H1 (cell line): ENCODE data around the gene DYNC1H1. TPM values are rescaled to one million over a fixed set of nuclear protein-coding genes. Genes with fewer than 3 reads are reported as not detected.

Experiments used
- CTCF ChIA-PET: fragments of 300-600 bp; sonication (Branson Sonifier 250); formaldehyde crosslinking; loops from one replicate; lab custom pipeline; 2021; ENCODE audit not compliant: partially characterized antibody; lab: Charles Lee
- POLR2A ChIA-PET: fragments of 300-600 bp; sonication (Branson Sonifier 250); formaldehyde crosslinking; loops from one replicate; lab custom pipeline; 2021; ENCODE audit warnings: inconsistent platforms; ENCODE audit not compliant: partially characterized antibody; lab: Charles Lee
- DNase-seq, 2 experiments: peaks; one replicate each; pipeline versions ENCODE4 v3.0.0 to v3.0.0-alpha.2; 2010 to 2022; ENCODE audit warnings: low spot score in 2 of 2, low read depth in 1 of 2, mixed read lengths in 1 of 2
- FAIRE-seq: peaks from 2 replicates; lab custom pipeline; 2011; peaks lifted over from hg19 to GRCh38; lab: Jason Lieb, UNC
- H2AFZ ChIP-seq: 2 replicates; pipeline ENCODE4 v1.8.1; 2012; ENCODE audit warnings: low read length, inconsistent platforms
- H2AK5ac ChIP-seq: 2 replicates; pipeline ENCODE4 v1.6.1; 2013; ENCODE audit warnings: low read depth, low read length
- H2BK120ac ChIP-seq: replicated peaks from 2 replicates; pipeline ENCODE3; 2013; ENCODE audit warnings: low read depth, low read length, inconsistent platforms
- H2BK12ac ChIP-seq: 2 replicates; pipeline ENCODE4 v1.6.1; 2013; ENCODE audit warnings: low read depth, low read length
- H2BK15ac ChIP-seq: 2 replicates; pipeline ENCODE4 v1.6.1; 2013; ENCODE audit warnings: low read length
- H2BK20ac ChIP-seq: 2 replicates; pipeline ENCODE4 v1.6.1; 2013; ENCODE audit warnings: low read length
- H2BK5ac ChIP-seq: 2 replicates; pipeline ENCODE4 v1.6.1; 2013; ENCODE audit warnings: low read depth, low read length
- H3K14ac ChIP-seq: 2 replicates; pipeline ENCODE4 v1.6.1; 2013; ENCODE audit warnings: inconsistent platforms; ENCODE audit not compliant: insufficient read length
- H3K18ac ChIP-seq: 2 replicates; pipeline ENCODE4 v1.6.1; 2013; ENCODE audit warnings: low read length; ENCODE audit errors: extremely low read depth
- H3K23ac ChIP-seq: 2 replicates; pipeline ENCODE4 v1.6.1; 2013; ENCODE audit warnings: inconsistent platforms; ENCODE audit not compliant: insufficient read length
- H3K23me2 ChIP-seq: 2 replicates; pipeline ENCODE4 v1.6.1; 2013; ENCODE audit warnings: low read depth, low read length
- H3K27ac ChIP-seq: 2 replicates; pipeline ENCODE4 v1.6.1; 2011; ENCODE audit warnings: low read depth, low read length, inconsistent platforms
- H3K27me3 ChIP-seq, 4 experiments: replicated peaks in 1 of 4; 1 replicate in 1 of 4; 2 replicates in 3 of 4; pipeline versions ENCODE4 v1.6.1 to v1.8.1; 2011 to 2013; ENCODE audit warnings: low read length in 3 of 4, mild to moderate bottlenecking in 3 of 4, inconsistent platforms in 2 of 4, mixed read lengths in 2 of 4, moderate library complexity in 1 of 4; ENCODE audit not compliant: control insufficient read depth in 3 of 4, insufficient read depth in 3 of 4; ENCODE audit errors: extremely low read depth in 1 of 4
- H3K36me3 ChIP-seq, 4 experiments: 2 replicates each; pipeline versions ENCODE4 v1.6.1 to v1.8.1; 2011 to 2013; ENCODE audit warnings: mild to moderate bottlenecking in 4 of 4, low read length in 3 of 4, moderate library complexity in 2 of 4, control low read depth in 1 of 4, inconsistent platforms in 1 of 4; ENCODE audit not compliant: insufficient read depth in 4 of 4, control insufficient read depth in 2 of 4
- H3K4ac ChIP-seq: replicated peaks from 2 replicates; pipeline ENCODE3; 2013; ENCODE audit warnings: low read length, low read depth, mixed read lengths, inconsistent platforms; ENCODE audit not compliant: insufficient read length
- H3K4me1 ChIP-seq, 4 experiments: replicated peaks in 1 of 4; 1 replicate in 1 of 4; 2 replicates in 3 of 4; pipeline versions ENCODE4 v1.6.1 to v1.8.1; 2011 to 2013; ENCODE audit warnings: low read length in 3 of 4, inconsistent platforms in 2 of 4, mixed read lengths in 1 of 4; ENCODE audit not compliant: insufficient read depth in 4 of 4, control insufficient read depth in 3 of 4
- H3K4me2 ChIP-seq, 2 experiments: 2 replicates each; pipeline versions ENCODE4 v1.6.1 to v1.8.1; 2011 to 2013; ENCODE audit warnings: low read depth in 2 of 2, low read length in 2 of 2, control low read depth in 1 of 2, inconsistent platforms in 1 of 2, mild to moderate bottlenecking in 1 of 2; ENCODE audit not compliant: insufficient read depth in 1 of 2
- H3K4me3 ChIP-seq, 4 experiments: fragments of 200-600, 300-600 bp in 1 of 4; sonication (generic), shearing (Covaris generic), sonication (Bioruptor Twin) in 1 of 4; 2 replicates each; pipeline versions ENCODE4 v1.5.1 to v1.8.1; 2011 to 2016; ENCODE audit warnings: low read length in 4 of 4, low read depth in 3 of 4, control low read depth in 2 of 4, inconsistent platforms in 2 of 4, mild to moderate bottlenecking in 2 of 4, mixed read lengths in 1 of 4, moderate library complexity in 1 of 4; ENCODE audit not compliant: insufficient read depth in 2 of 4; ENCODE audit errors: extremely low read depth in 1 of 4
- H3K56ac ChIP-seq: replicated peaks from 2 replicates; pipeline ENCODE3; 2013; ENCODE audit warnings: low read depth, mild to moderate bottlenecking, mixed read lengths, low read length, inconsistent platforms; ENCODE audit not compliant: insufficient read length
- H3K79me1 ChIP-seq: 2 replicates; pipeline ENCODE4 v1.6.1; 2013; ENCODE audit warnings: low read depth, low read length, control low read depth
- H3K79me2 ChIP-seq, 2 experiments: 2 replicates each; pipeline versions ENCODE4 v1.6.1 to v1.8.1; 2012 to 2013; ENCODE audit warnings: low read length in 2 of 2, mild to moderate bottlenecking in 2 of 2, inconsistent platforms in 1 of 2; ENCODE audit not compliant: insufficient read depth in 2 of 2, control insufficient read depth in 1 of 2
- H3K9ac ChIP-seq, 4 experiments: replicated peaks in 1 of 4; 1 replicate in 1 of 4; 2 replicates in 3 of 4; pipeline versions ENCODE4 v1.6.1 to v1.8.1; 2011 to 2013; ENCODE audit warnings: low read depth in 3 of 4, low read length in 3 of 4, control low read depth in 2 of 4, mild to moderate bottlenecking in 2 of 4, moderate library complexity in 2 of 4, inconsistent platforms in 1 of 4; ENCODE audit errors: extremely low read depth in 1 of 4
- H3K9me3 ChIP-seq, 2 experiments: 2 replicates each; pipeline versions ENCODE4 v1.6.1 to v1.8.1; 2012 to 2013; ENCODE audit warnings: mild to moderate bottlenecking in 2 of 2, moderate library complexity in 2 of 2, control low read depth in 1 of 2, inconsistent platforms in 1 of 2, low read depth in 1 of 2, low read length in 1 of 2, mixed read lengths in 1 of 2; ENCODE audit not compliant: insufficient read depth in 2 of 2
- H4K20me1 ChIP-seq, 2 experiments: replicated peaks in 1 of 2; 2 replicates each; pipeline versions ENCODE3 to v1.8.1; 2011 to 2013; ENCODE audit warnings: inconsistent platforms in 2 of 2, low read length in 2 of 2, mild to moderate bottlenecking in 1 of 2; ENCODE audit not compliant: insufficient read depth in 2 of 2, control insufficient read depth in 1 of 2
- H4K5ac ChIP-seq: 2 replicates; pipeline ENCODE4 v1.6.1; 2013; ENCODE audit warnings: low read length, low read depth, mixed read lengths, inconsistent platforms; ENCODE audit not compliant: insufficient read length
- H4K8ac ChIP-seq: 2 replicates; pipeline ENCODE4 v1.8.0; 2013; ENCODE audit warnings: mild to moderate bottlenecking, moderate library complexity, low read length, inconsistent platforms; ENCODE audit not compliant: insufficient read depth; ENCODE audit errors: extremely low read depth
- H4K91ac ChIP-seq: replicated peaks from 2 replicates; pipeline ENCODE3; 2013; ENCODE audit warnings: low read length, mixed read lengths, inconsistent platforms; ENCODE audit not compliant: insufficient read length
- CEBPB ChIP-seq: IDR thresholded peaks from 2 replicates; pipeline ENCODE4 v1.6.1; 2012; ENCODE audit warnings: low read depth, low read length
- HDAC2 ChIP-seq, 2 experiments: fragments of 300-600 bp in 1 of 2; sonication (generic) in 1 of 2; IDR thresholded peaks; 2 replicates each; pipeline ENCODE4 v1.6.1; 2011 to 2012; ENCODE audit warnings: low read depth in 2 of 2, low read length in 2 of 2, mild to moderate bottlenecking in 2 of 2, moderate library complexity in 2 of 2, borderline replicate concordance in 1 of 2, inconsistent platforms in 1 of 2
- POU5F1 ChIP-seq: IDR thresholded peaks from 2 replicates; pipeline ENCODE4 v1.6.1; 2011; ENCODE audit warnings: low read depth, mild to moderate bottlenecking, low read length, moderate library complexity
- SIRT6 ChIP-seq: IDR thresholded peaks from one replicate; pipeline ENCODE4 v1.7.1; 2012; ENCODE audit warnings: low read length, inconsistent platforms
- SP1 ChIP-seq: IDR thresholded peaks from 2 replicates; pipeline ENCODE4 v1.6.1; 2011; ENCODE audit warnings: low read depth, low read length
- YY1 ChIP-seq: IDR thresholded peaks from 2 replicates; pipeline ENCODE4 v1.6.1; 2011; ENCODE audit warnings: low read depth, mild to moderate bottlenecking, low read length
- WGBS, 2 experiments: shearing (Covaris generic) in 1 of 2; methylation state at CpG; one replicate each; pipeline versions ENCODE4 v1.1.6 to v1.1.7; 2013 to 2015; ENCODE audit warnings: low lambda C conversion rate in 2 of 2, mixed read lengths in 2 of 2, inconsistent platforms in 1 of 2, low coverage in 1 of 2, missing lambda C conversion rate in 1 of 2; ENCODE audit not compliant: insufficient replicate concordance in 2 of 2, insufficient coverage in 1 of 2, insufficient read length in 1 of 2; ENCODE audit errors: extremely low coverage in 1 of 2, missing lambda C conversion rate in 1 of 2; 5-methylcytosine and 5-hydroxymethylcytosine counted together
- polyA plus RNA-seq, 7 experiments: library from polyadenylated mRNA; depleted of rRNA in 3 of 7; stranded (reverse) in 5 of 7; unstranded in 2 of 7; fragments of >200 nt in 5 of 7; fragments of 200-250 nt in 2 of 7; gene quantifications; 1 replicate in 5 of 7; 2 replicates in 1 of 7; 4 replicates in 1 of 7; pipeline versions ENCODE4 v1.2.1 to v1.2.3, GENCODE V29; 2011 to 2013; ENCODE audit warnings: missing spikeins in 2 of 7, mixed read lengths in 2 of 7
- total RNA-seq: library from RNA; stranded (reverse); fragmentation: NEBNext Ultra II Directional; extraction: Animal tissue kit (Norgen Biotek cat#: 25700); gene quantifications from 2 replicates; pipeline ENCODE4 v1.2.1, GENCODE V29; 2021
- TF ChIP-seq, protein P1 (sequence below): IDR thresholded peaks from 2 replicates; pipeline ENCODE4 v1.6.1; 2011; ENCODE audit warnings: low read depth, mild to moderate bottlenecking, low read length; ENCODE audit not compliant: insufficient read depth
- TF ChIP-seq, protein P2 (sequence below): IDR thresholded peaks from 2 replicates; pipeline ENCODE4 v1.6.1; 2011; ENCODE audit warnings: low read length, improper control_type of control experiment

DYNC1H1 gene
- total and polyA plus RNA-seq, 2 of the 8 experiments (the other 6 are each of a cell fraction or from before 2014, with no cell fraction given), result 238 to 387 TPM

DNA sequence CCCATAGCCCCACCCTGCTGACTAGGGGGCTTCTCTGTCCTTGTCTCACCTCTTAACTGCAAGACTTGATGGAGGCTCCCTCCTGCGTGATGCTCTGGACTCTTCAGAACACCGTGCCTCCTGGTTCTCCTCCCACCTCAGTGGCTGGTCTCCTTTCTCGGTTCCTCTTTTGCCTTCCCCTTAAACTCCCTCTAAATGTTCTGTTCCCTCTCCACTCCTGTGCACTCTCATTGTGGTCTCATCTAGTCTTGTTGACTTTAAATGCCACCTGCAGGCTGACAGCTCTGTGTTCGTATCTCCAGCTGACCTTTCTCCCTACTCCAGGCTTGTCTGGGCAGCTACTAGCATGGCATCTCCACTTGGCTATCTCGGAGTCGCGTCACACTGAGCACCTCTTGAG lies 28.3 kb downstream of the DYNC1H1 start:
- no peaks in the 10 kb centered on the region for H3K9me3 ChIP-seq
- peak overlapping the region; percentile 27; the same call in 1 of the 2 replicates for H2BK5ac ChIP-seq
- no peak overlapping the region for H3K56ac ChIP-seq
- CTCF ChIA-PET, result interaction anchor here (1.1 to 1.2 kb wide), 3 partner anchors 32 to 222 kb away, joined by 3 read pairs; no protein-coding TSS in a partner anchor
- H3K4ac ChIP-seq, result no peak overlapping the region
- H4K5ac ChIP-seq, result no peak overlapping the region
- H2AK5ac ChIP-seq, result no peak overlapping the region
- H3K4me1 ChIP-seq, result no peaks in the 10 kb centered on the region
- no peak overlapping the region for H3K18ac ChIP-seq
- H2BK20ac ChIP-seq, result no peak overlapping the region
- WGBS, 2 experiments, result 95% methylated on average over 7 of the region's 7 CpGs; no CpG with 5 or more reads in 1 of the 2 experiments
- no peak for FAIRE-seq
- POLR2A ChIA-PET, result interaction anchor here (0.6 to 1.4 kb wide), 5 partner anchors 14 to 95 kb away, joined by 3 read pairs; no protein-coding TSS in a partner anchor
- H4K8ac ChIP-seq, result no peak overlapping the region
- H3K4me3 ChIP-seq, result no peak overlapping the region
- no peak overlapping the region for H2AFZ ChIP-seq
- no peaks in the 10 kb centered on the region for H3K27me3 ChIP-seq
- no peaks in the 10 kb centered on the region for H3K23me2 ChIP-seq
- peaks cover 49 to 86% (median 79%) of the 10 kb centered on the region in 4 experiments for H3K36me3 ChIP-seq
- H4K91ac ChIP-seq, result no peak overlapping the region
- no peak overlapping the region for H3K27ac ChIP-seq
- H3K14ac ChIP-seq, result no peak overlapping the region
- no peak overlapping the region for H3K9ac ChIP-seq
- no peak overlapping the region for H2BK15ac ChIP-seq
- no peaks in the 10 kb centered on the region; the same call in 1 of the 2 replicates for H3K79me1 ChIP-seq
- no peak overlapping the region for H3K4me2 ChIP-seq
- H3K79me2 ChIP-seq, result no peaks in the 10 kb centered on the region
- H4K20me1 ChIP-seq, result peaks cover 9 to 10% of the 10 kb centered on the region in 2 experiments
- no peak overlapping the region for H2BK120ac ChIP-seq
- DNase-seq, result no peak
- TF ChIP-seq SIRT6 (no peak), HDAC2 (IDR thresholded peaks at IDR 0.05; ENCODE audit: borderline replicate concordance in 1 of 2, low read depth in 2 of 2, low read length in 2 of 2) (no peak), SP1 (no peak), CEBPB (no peak), POU5F1 (no peak), YY1 (no peak)
- TF ChIP-seq, protein P1, sequence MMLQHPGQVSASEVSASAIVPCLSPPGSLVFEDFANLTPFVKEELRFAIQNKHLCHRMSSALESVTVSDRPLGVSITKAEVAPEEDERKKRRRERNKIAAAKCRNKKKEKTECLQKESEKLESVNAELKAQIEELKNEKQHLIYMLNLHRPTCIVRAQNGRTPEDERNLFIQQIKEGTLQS, result no peak
- TF ChIP-seq, protein P2, sequence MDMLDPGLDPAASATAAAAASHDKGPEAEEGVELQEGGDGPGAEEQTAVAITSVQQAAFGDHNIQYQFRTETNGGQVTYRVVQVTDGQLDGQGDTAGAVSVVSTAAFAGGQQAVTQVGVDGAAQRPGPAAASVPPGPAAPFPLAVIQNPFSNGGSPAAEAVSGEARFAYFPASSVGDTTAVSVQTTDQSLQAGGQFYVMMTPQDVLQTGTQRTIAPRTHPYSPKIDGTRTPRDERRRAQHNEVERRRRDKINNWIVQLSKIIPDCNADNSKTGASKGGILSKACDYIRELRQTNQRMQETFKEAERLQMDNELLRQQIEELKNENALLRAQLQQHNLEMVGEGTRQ, result no peak
- H2BK12ac ChIP-seq, result no peak overlapping the region
- no peak overlapping the region for H3K23ac ChIP-seq
